Coronary artery (tissue), 2 donors: Measurements from ENCODE around the gene OR4D2.

Source experiments
- DNase-seq: peaks from one replicate; pipeline ENCODE4 v3.0.0-alpha.2; 2017; ENCODE audit warnings: low spot score
- H3K27ac ChIP-seq, 2 donors: fragments of 200-600 bp; sonication (generic); one replicate each; pipeline ENCODE4 v1.5.1; 2016 to 2019
- H3K4me3 ChIP-seq: fragments of 200-600 bp; sonication (generic); 2 replicates; pipeline ENCODE4 v1.5.1; 2016; ENCODE audit warnings: mild to moderate bottlenecking, moderate library complexity
- TF ChIP-seq, protein P1 (sequence below): fragments of 200-600 bp; sonication (generic); IDR thresholded peaks from one replicate; pipeline ENCODE4 v1.5.1; 2019; ENCODE audit warnings: antibody characterized with exemption

Gene OR4D2

DNA sequence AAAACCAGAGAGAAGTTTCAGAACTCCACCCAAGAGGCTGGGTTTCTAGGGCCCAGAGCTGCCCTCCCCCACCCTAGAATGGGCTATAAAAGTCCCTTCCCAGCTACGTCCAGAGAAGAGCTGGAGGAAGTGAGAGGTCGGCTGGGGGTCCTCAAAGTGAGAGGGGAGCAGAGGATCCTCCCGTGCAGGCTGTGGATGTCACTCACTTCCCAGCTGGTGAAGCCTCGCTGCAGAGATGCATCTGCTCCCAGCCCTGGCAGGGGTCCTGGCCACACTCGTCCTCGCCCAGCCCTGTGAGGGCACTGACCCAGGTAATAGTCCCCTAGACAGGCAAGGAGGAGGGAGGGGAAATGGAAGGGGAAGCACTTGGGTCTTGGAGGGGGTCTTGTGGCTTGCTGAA, 25.8 kb downstream of the OR4D2 start, which contains the start of gene EPX:
EPX (plus strand) TSS at position 115 of the 400 bp plus-strand sequence; CDS start at position 236, 121 bp downstream.
- TF ChIP-seq, protein P1, sequence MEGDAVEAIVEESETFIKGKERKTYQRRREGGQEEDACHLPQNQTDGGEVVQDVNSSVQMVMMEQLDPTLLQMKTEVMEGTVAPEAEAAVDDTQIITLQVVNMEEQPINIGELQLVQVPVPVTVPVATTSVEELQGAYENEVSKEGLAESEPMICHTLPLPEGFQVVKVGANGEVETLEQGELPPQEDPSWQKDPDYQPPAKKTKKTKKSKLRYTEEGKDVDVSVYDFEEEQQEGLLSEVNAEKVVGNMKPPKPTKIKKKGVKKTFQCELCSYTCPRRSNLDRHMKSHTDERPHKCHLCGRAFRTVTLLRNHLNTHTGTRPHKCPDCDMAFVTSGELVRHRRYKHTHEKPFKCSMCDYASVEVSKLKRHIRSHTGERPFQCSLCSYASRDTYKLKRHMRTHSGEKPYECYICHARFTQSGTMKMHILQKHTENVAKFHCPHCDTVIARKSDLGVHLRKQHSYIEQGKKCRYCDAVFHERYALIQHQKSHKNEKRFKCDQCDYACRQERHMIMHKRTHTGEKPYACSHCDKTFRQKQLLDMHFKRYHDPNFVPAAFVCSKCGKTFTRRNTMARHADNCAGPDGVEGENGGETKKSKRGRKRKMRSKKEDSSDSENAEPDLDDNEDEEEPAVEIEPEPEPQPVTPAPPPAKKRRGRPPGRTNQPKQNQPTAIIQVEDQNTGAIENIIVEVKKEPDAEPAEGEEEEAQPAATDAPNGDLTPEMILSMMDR: no peak
- no peak within 1 kb of the TSS for H3K27ac ChIP-seq
- H3K4me3 ChIP-seq: no peak within 1 kb of the TSS
- no peak for DNase-seq

DNA sequence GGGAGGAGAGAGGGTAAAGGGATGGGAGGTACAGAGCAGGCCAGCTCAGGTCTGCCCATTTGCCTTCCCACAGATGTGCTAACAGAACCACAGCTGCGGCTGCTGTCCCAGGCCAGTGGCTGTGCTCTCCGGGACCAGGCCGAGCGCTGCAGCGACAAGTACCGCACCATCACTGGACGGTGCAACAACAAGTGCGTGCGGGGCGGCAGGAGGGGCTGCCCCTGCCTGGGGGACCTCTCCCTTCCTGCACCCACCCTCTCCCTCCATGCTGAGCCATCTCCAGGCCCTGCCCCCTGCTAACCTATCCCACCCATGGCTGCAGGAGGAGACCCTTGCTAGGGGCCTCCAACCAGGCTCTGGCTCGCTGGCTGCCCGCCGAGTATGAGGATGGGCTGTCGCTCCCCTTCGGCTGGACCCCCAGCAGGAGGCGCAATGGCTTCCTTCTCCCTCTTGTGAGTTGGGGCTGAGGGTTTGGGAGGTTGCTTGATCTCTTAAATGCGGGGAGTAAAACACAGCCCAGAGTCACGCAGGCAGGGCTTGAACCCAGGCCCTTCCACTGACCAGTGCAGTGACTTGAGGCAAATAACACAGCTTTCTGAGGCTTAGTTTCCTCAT, 27.0 kb downstream of the OR4D2 start:
- H3K4me3 ChIP-seq: no peak overlapping the region
- TF ChIP-seq, protein P1: no peak
- H3K27ac ChIP-seq: no peak overlapping the region
- DNase-seq: no peak

DNA sequence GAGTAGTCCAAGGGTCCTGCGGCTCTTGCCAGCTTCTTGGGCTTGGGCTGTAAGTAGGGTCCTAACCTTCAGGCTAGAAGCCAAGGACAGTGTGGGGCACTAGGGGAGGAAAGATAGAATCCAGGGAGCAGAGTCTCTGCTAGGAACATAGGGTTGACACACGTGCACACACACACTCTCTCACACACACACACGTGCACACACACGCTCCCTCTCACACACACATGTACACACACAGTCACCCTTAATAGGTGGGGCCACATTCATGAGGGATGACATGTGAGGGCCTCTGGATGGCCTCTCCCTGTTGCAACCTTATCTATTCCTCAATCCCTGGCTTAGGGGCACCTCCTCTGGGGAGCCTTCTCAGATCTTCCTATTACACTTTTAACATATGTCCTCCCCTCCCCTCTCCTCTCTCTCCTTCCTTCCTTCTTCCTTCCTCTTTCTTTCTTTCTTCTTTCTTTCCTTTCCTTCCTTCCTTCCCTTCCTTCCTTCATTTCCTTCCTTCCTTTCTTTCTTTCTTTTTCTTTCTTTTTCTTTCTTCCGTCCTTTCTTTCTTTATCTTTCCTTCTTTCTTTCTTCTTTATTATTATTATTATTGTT, 28.8 kb downstream of the OR4D2 start:
- TF ChIP-seq, protein P1: no peak
- DNase-seq: no peak
- H3K27ac ChIP-seq: no peak overlapping the region

DNA sequence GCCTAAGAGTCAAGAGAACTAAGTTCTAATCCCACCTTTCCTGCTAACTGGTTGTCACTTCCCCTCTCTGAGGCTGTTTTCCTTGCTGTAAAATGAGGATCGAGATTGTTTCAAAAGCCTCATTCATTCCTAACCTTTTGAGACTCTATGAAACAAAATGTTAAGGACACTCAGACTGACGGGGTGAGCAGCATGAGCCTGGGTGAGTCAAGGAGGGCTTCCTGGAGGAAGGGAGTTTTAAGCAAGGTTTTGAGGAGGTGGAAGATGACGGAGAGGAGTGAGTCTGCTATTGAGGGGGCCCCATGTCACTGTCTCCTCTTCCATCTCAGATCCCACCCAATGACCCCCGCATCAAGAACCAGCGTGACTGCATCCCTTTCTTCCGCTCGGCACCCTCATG, 29.8 kb downstream of the OR4D2 start:
- Histone ChIP-seq H3K27ac (no peak overlapping the region), H3K4me3 (no peak overlapping the region)
- TF ChIP-seq, protein P1: no peak
- DNase-seq: no peak

More for the DNA sequence above, 28.8 kb downstream of the OR4D2 start:
- H3K4me3 ChIP-seq: no peak overlapping the region

GRCh38 chr17:58200024-58200633, 33.3 kb downstream of the OR4D2 start:
- no peak overlapping the region for H3K27ac ChIP-seq
- no peak overlapping the region for H3K4me3 ChIP-seq
- TF ChIP-seq, protein P1: no peak
- no peak for DNase-seq

DNA sequence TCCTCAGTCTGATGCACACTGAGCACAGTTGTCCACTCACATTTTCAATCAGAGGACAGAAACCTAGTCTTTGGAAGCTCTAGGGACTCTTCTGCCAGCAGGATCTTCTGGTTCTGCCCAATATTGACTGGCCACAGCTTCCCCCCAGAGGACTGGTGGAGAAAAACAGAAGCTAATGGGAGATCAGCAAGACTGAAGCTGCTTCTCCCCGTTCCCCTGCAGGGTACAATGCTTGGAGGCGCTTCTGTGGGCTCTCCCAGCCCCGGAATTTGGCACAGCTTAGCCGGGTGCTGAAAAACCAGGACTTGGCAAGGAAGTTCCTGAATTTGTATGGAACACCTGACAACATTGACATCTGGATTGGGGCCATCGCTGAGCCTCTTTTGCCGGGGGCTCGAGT, 36.1 kb downstream of the OR4D2 start:
- Histone ChIP-seq H3K27ac (no peak overlapping the region), H3K4me3 (no peak overlapping the region)
- DNase-seq: no peak
- TF ChIP-seq, protein P1: no peak

DNA sequence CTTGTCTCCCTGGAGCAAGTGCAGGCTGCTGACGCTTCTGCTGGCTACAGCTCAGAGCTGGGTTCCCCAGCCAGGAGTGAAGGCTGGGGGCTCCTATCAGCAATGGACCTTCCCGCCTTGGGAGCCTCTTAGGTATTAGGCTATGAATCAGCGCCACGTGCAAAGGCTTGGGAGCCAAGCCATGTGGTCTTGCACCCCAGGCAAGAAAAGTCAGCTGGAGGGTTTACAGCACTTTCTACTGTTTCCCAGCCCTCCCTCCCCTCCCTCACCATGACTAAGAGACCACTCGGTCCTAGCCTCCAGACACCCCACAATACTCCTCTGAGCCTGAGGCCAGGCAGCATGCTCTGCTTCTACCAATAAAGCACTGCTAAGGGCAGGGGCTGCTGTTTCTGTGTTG, 38.0 kb downstream of the OR4D2 start:
- no peak overlapping the region for H3K27ac ChIP-seq
- TF ChIP-seq, protein P1: no peak
- DNase-seq: no peak
- no peak overlapping the region for H3K4me3 ChIP-seq
